Karpas-422 (cell line): Measurements from ENCODE around the gene UBA3. TPM values are rescaled to one million over a fixed set of nuclear protein-coding genes. Genes with fewer than 3 reads are reported as not detected.

Experiments used
- DNase-seq: peaks from one replicate; pipeline ENCODE4 v3.0.0-alpha.2; 2015
- H2AFZ ChIP-seq: fragments of 200-600 bp; sonication (generic); 2 replicates; pipeline ENCODE4 v1.6.1; 2014; ENCODE audit warnings: antibody characterized with exemption, low read length, mixed read lengths
- H3K27ac ChIP-seq: fragments of 200-600 bp; sonication (generic); 2 replicates; pipeline ENCODE4 v1.5.1; 2014; ENCODE audit warnings: mild to moderate bottlenecking, low read length, moderate library complexity
- H3K27me3 ChIP-seq: fragments of 200-600 bp; sonication (generic); 2 replicates; pipeline ENCODE4 v1.6.1; 2014; ENCODE audit warnings: low read length, mixed read lengths
- H3K36me3 ChIP-seq: fragments of 200-600 bp; sonication (generic); 2 replicates; pipeline ENCODE4 v1.6.1; 2014; ENCODE audit warnings: low read length, mixed read lengths; ENCODE audit not compliant: insufficient read depth
- H3K4me1 ChIP-seq: fragments of 200-600 bp; sonication (generic); 2 replicates; pipeline ENCODE4 v1.6.1; 2014; ENCODE audit warnings: mild to moderate bottlenecking, low read length, mixed read lengths
- H3K4me2 ChIP-seq: fragments of 200-600 bp; sonication (generic); 2 replicates; pipeline ENCODE4 v1.6.1; 2014; ENCODE audit warnings: low read length, low read depth, mild to moderate bottlenecking; ENCODE audit not compliant: poor library complexity, severe bottlenecking
- H3K4me3 ChIP-seq: fragments of 200-600 bp; sonication (generic); 2 replicates; pipeline ENCODE4 v1.5.1; 2014; ENCODE audit warnings: mild to moderate bottlenecking, antibody characterized with exemption, low read length, mixed read lengths
- H3K79me2 ChIP-seq: fragments of 200-600 bp; sonication (generic); 2 replicates; pipeline ENCODE4 v1.6.1; 2014; ENCODE audit warnings: mild to moderate bottlenecking, low read length, mixed read lengths
- H3K9ac ChIP-seq: fragments of 200-600 bp; sonication (generic); 2 replicates; pipeline ENCODE4 v1.6.0; 2014; ENCODE audit warnings: low read length
- H3K9me2 ChIP-seq: fragments of 200-600 bp; sonication (generic), shearing (Covaris generic); replicated peaks from 2 replicates; pipeline ENCODE4 v1.6.0; 2014; ENCODE audit warnings: mild to moderate bottlenecking, low read length, moderate library complexity; ENCODE audit not compliant: insufficient read depth
- H3K9me3 ChIP-seq: fragments of 300-700, 200-600 bp; sonication (generic); 2 replicates; pipeline ENCODE4 v1.6.1; 2014; ENCODE audit warnings: low read length, mixed read lengths
- H4K20me1 ChIP-seq: fragments of 200-600 bp; sonication (generic); 2 replicates; pipeline ENCODE4 v1.6.1; 2014; ENCODE audit warnings: mild to moderate bottlenecking, antibody characterized with exemption, low read length, low read depth; ENCODE audit not compliant: insufficient read depth
- total RNA-seq: library from RNA; depleted of rRNA; stranded (reverse); fragments of >200 nt; shearing (Covaris generic); gene quantifications from 2 replicates; pipeline ENCODE4 v1.2.3, GENCODE V29; 2014; ENCODE audit warnings: low replicate concordance

Gene UBA3
- total RNA-seq, 1 experiment from 2014 or later, result 83.2 TPM

GRCh38 chr3:69097407-69098086 is 17.4 kb upstream of the UBA3 start:
- no peaks in the 10 kb centered on the region for H4K20me1 ChIP-seq
- DNase-seq, result no peak
- H3K9me3 ChIP-seq, result no peaks in the 10 kb centered on the region
- H3K4me3 ChIP-seq, result no peak overlapping the region
- no peak overlapping the region for H3K27ac ChIP-seq
- peaks cover 19% of the 10 kb centered on the region; the same call in 1 of the 2 replicates for H3K79me2 ChIP-seq
- no peaks in the 10 kb centered on the region for H3K36me3 ChIP-seq
- peaks cover 9% of the 10 kb centered on the region for H3K4me1 ChIP-seq
- no peaks in the 10 kb centered on the region for H3K9me2 ChIP-seq
- no peaks in the 10 kb centered on the region for H3K27me3 ChIP-seq
- no peak overlapping the region for H3K4me2 ChIP-seq
- H3K9ac ChIP-seq, result no peak overlapping the region
- H2AFZ ChIP-seq, result no peak overlapping the region

- Histone ChIP-seq H3K36me3 (no peaks in the 10 kb centered on the region), H3K27me3 (no peaks in the 10 kb centered on the region), H3K9ac (no peak overlapping the region), H2AFZ (no peak overlapping the region), H4K20me1 (no peaks in the 10 kb centered on the region), H3K9me2 (no peaks in the 10 kb centered on the region), H3K9me3 (no peaks in the 10 kb centered on the region), H3K27ac (no peak overlapping the region), H3K79me2 (peaks cover 19% of the 10 kb centered on the region; the same call in 1 of the 2 replicates), H3K4me1 (peaks cover 21% of the 10 kb centered on the region), H3K4me2 (no peak overlapping the region), H3K4me3 (no peak overlapping the region)
- DNase-seq, result no peak
Observed at GRCh38 chr3:69096299-69096698, 16.1 kb upstream of the UBA3 start.

DNA sequence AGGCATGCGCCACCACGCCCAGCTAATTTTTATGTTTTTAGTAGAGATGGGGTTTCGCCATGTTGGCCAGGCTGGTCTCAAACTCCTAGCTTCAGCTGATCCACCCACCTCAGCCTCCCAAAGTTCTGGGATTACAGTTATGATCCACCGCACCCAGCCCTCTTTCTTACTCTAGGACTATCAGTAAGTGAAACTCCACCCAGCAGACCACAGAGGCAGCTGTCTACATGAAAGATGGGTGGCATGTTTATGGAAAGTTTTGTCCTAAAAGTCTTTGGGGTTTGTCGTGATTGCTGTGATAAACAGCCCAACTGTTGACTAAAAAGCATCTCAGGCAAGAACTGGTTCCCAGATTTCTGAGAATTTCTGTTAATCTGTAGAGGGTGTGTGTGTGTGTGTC is 15.5 kb upstream of the UBA3 start:
- no peaks in the 10 kb centered on the region for H3K9me3 ChIP-seq
- H3K36me3 ChIP-seq, result no peaks in the 10 kb centered on the region
- peaks cover 23% of the 10 kb centered on the region for H3K4me1 ChIP-seq
- no peak overlapping the region for H2AFZ ChIP-seq
- no peaks in the 10 kb centered on the region for H3K9me2 ChIP-seq
- H3K79me2 ChIP-seq, result peaks cover 20% of the 10 kb centered on the region
- no peaks in the 10 kb centered on the region for H4K20me1 ChIP-seq
- H3K27me3 ChIP-seq, result no peaks in the 10 kb centered on the region
- no peak overlapping the region for H3K4me3 ChIP-seq
- no peak overlapping the region for H3K9ac ChIP-seq
- no peak for DNase-seq
- H3K27ac ChIP-seq, result no peak overlapping the region
- H3K4me2 ChIP-seq, result no peak overlapping the region

- peaks cover 27% of the 10 kb centered on the region for H3K4me1 ChIP-seq
- no peaks in the 10 kb centered on the region for H4K20me1 ChIP-seq
- H3K9ac ChIP-seq, result no peak overlapping the region
- H3K36me3 ChIP-seq, result no peaks in the 10 kb centered on the region
- DNase-seq, result no peak
- no peak overlapping the region for H3K27ac ChIP-seq
- no peak overlapping the region for H3K4me3 ChIP-seq
- no peak overlapping the region for H2AFZ ChIP-seq
- H3K27me3 ChIP-seq, result no peaks in the 10 kb centered on the region
- no peaks in the 10 kb centered on the region for H3K9me2 ChIP-seq
- H3K9me3 ChIP-seq, result no peaks in the 10 kb centered on the region
- H3K79me2 ChIP-seq, result peaks cover 26% of the 10 kb centered on the region
- no peak overlapping the region for H3K4me2 ChIP-seq
Observed at GRCh38 chr3:69094467-69095205, 14.5 kb upstream of the UBA3 start.

GRCh38 chr3:69092030-69092516 is 11.9 kb upstream of the UBA3 start:
- Histone ChIP-seq H3K27me3 (no peaks in the 10 kb centered on the region), H3K79me2 (peaks cover 30% of the 10 kb centered on the region), H3K4me3 (peak overlapping the region; percentile 43; the same call in 1 of the 2 replicates), H2AFZ (peak overlapping the region; percentile 80), H3K9ac (peak overlapping the region; percentile 63), H3K9me2 (no peaks in the 10 kb centered on the region), H3K9me3 (no peaks in the 10 kb centered on the region), H3K4me2 (peak overlapping the region; percentile 56), H4K20me1 (no peaks in the 10 kb centered on the region), H3K27ac (peak overlapping the region; percentile 73), H3K36me3 (no peaks in the 10 kb centered on the region), H3K4me1 (peaks cover 50% of the 10 kb centered on the region)
- peak; percentile 78 for DNase-seq

- no peaks in the 10 kb centered on the region for H3K9me2 ChIP-seq
- H4K20me1 ChIP-seq, result no peaks in the 10 kb centered on the region
- no peaks in the 10 kb centered on the region for H3K9me3 ChIP-seq
- H3K27me3 ChIP-seq, result no peaks in the 10 kb centered on the region
- peaks cover 51% of the 10 kb centered on the region for H3K4me1 ChIP-seq
- H3K36me3 ChIP-seq, result no peaks in the 10 kb centered on the region
- peak overlapping the region; percentile 56 for H3K4me2 ChIP-seq
- H2AFZ ChIP-seq, result peak overlapping the region; percentile 80; the same call in 1 of the 2 replicates
- DNase-seq, result peak; percentile 43
- peak overlapping the region; percentile 73 for H3K27ac ChIP-seq
- H3K9ac ChIP-seq, result peak overlapping the region; percentile 43
- H3K79me2 ChIP-seq, result peaks cover 30% of the 10 kb centered on the region
- H3K4me3 ChIP-seq, result peak overlapping the region; percentile 26; the same call in 1 of the 2 replicates
Observed at GRCh38 chr3:69091389-69092029, 11.3 kb upstream of the UBA3 start.

GRCh38 chr3:69090021-69090420 is 9.9 kb upstream of the UBA3 start:
- Histone ChIP-seq H3K9me3 (no peaks in the 10 kb centered on the region), H3K4me1 (peaks cover 62% of the 10 kb centered on the region), H4K20me1 (no peaks in the 10 kb centered on the region), H3K9me2 (no peaks in the 10 kb centered on the region), H3K4me3 (no peak overlapping the region), H2AFZ (no peak overlapping the region), H3K36me3 (no peaks in the 10 kb centered on the region), H3K4me2 (no peak overlapping the region), H3K27me3 (no peaks in the 10 kb centered on the region), H3K9ac (no peak overlapping the region), H3K79me2 (peaks cover 36% of the 10 kb centered on the region), H3K27ac (no peak overlapping the region)
- DNase-seq, result no peak

DNA sequence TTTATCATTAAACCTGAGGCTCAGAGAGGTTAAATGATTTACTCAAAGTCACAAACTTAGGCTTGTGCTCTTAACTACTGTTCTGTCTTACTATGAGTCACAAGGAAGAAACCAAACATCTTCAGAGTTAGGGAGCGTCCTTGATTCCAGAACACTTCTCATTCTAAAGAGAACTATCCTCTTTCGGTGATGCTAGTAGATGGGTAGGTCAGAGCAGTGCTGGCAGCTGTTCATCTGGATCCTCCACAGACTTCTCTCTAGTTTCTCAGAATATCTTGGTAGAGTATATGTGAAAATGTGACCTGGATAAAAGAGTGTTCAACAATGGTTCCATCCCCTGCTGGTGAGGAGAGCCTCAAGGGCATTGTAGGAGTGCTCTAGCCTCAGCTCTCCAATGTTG is 7.9 kb upstream of the UBA3 start:
- Histone ChIP-seq H3K4me2 (no peak overlapping the region), H3K4me1 (peaks cover 73% of the 10 kb centered on the region), H3K27ac (no peak overlapping the region), H3K9ac (no peak overlapping the region), H3K9me3 (no peaks in the 10 kb centered on the region), H3K79me2 (peaks cover 29% of the 10 kb centered on the region), H4K20me1 (no peaks in the 10 kb centered on the region), H3K36me3 (no peaks in the 10 kb centered on the region), H3K9me2 (no peaks in the 10 kb centered on the region), H2AFZ (no peak overlapping the region), H3K4me3 (no peak overlapping the region), H3K27me3 (no peaks in the 10 kb centered on the region)
- no peak for DNase-seq
